HepG2 (cell line): Measurements from ENCODE around the gene POU6F2. TPM values are rescaled to one million over a fixed set of nuclear protein-coding genes. Genes with fewer than 3 reads are reported as not detected.

Source experiments
- ATAC-seq: fragments of 200-7000 bp; cut with Tn5 transposase; 3 replicates; pipeline ENCODE4 v1.9.1; 2020; ENCODE audit warnings: mild to moderate bottlenecking, moderate library complexity
- BruUV-seq: library from RNA; stranded (reverse); fragments of 400-500 nt; replicated peaks from 2 replicates; lab custom pipeline; 2021; lab: Mats Ljungman, UMichigan
- CTCF ChIA-PET: fragments of 300-600 bp; formaldehyde crosslinking; extraction: SDS; loops from one replicate; lab custom pipeline; 2021; ENCODE audit warnings: low total read pairs, inconsistent platforms, low intra/inter-chr PET ratio; lab: Yijun Ruan, JAX
- POLR2A ChIA-PET: fragments of 350-600 bp; sonication (Branson Sonifier 250); formaldehyde crosslinking; loops from one replicate; lab custom pipeline; 2020; ENCODE audit warnings: antibody characterized with exemption, inconsistent platforms; lab: Yijun Ruan, JAX
- DNase-seq: peaks from one replicate; pipeline ENCODE4 v3.0.0-alpha.2; 2015; ENCODE audit warnings: low spot score
- FAIRE-seq: peaks from 3 replicates; lab custom pipeline; 2011; peaks lifted over from hg19 to GRCh38; lab: Jason Lieb, UNC
- H2AFZ ChIP-seq: one replicate; pipeline ENCODE4 v1.6.1; 2011; ENCODE audit warnings: low read length, inconsistent platforms
- H3K27ac ChIP-seq: fragments of 300-600 bp; 3 replicates; pipeline ENCODE4 v1.8.0; 2011; ENCODE audit warnings: mixed run types, mild to moderate bottlenecking, mixed read lengths, low read length, inconsistent platforms; ENCODE audit not compliant: insufficient read depth; ENCODE audit errors: extremely low read length
- H3K27me3 ChIP-seq, 2 experiments: fragments of 200-600 bp in 1 of 2; 2 replicates in 1 of 2; 3 replicates in 1 of 2; pipeline versions ENCODE4 v1.6.0 to v1.8.0; 2011; ENCODE audit warnings: low read length in 2 of 2, mild to moderate bottlenecking in 2 of 2, moderate library complexity in 2 of 2, inconsistent platforms in 1 of 2; ENCODE audit not compliant: insufficient read depth in 2 of 2, control insufficient read depth in 1 of 2
- H3K36me3 ChIP-seq, 2 experiments: fragments of 200-600 bp in 1 of 2; replicated peaks in 1 of 2; 2 replicates in 1 of 2; 3 replicates in 1 of 2; pipeline versions ENCODE4 v1.5.1 to v1.8.0; 2011; ENCODE audit warnings: low read length in 2 of 2, inconsistent platforms in 1 of 2; ENCODE audit not compliant: insufficient read depth in 2 of 2, control insufficient read depth in 1 of 2
- H3K4me1 ChIP-seq: 2 replicates; pipeline ENCODE4 v1.5.1; 2012; ENCODE audit warnings: low read length, inconsistent platforms; ENCODE audit not compliant: insufficient read depth
- H3K4me2 ChIP-seq: 2 replicates; pipeline ENCODE4 v1.6.0; 2011; ENCODE audit warnings: low read depth, low read length, inconsistent platforms
- H3K4me3 ChIP-seq, 3 experiments: fragments of 200-600 bp in 1 of 3; sonication (generic), shearing (Covaris generic) in 1 of 3; replicated peaks in 1 of 3; 2 replicates each; pipeline ENCODE4 v1.5.1; 2011 to 2016; ENCODE audit warnings: low read length in 3 of 3, inconsistent platforms in 2 of 3, low read depth in 2 of 3, mild to moderate bottlenecking in 2 of 3, control low read depth in 1 of 3, mixed read lengths in 1 of 3; ENCODE audit not compliant: insufficient read depth in 1 of 3
- H3K79me2 ChIP-seq: one replicate; pipeline ENCODE4 v1.6.1; 2011; ENCODE audit warnings: low read length, inconsistent platforms; ENCODE audit not compliant: insufficient read depth
- H3K9ac ChIP-seq: 2 replicates; pipeline ENCODE4 v1.6.0; 2011; ENCODE audit warnings: mild to moderate bottlenecking, low read depth, low read length, inconsistent platforms; ENCODE audit not compliant: insufficient read depth
- H3K9me3 ChIP-seq: 2 replicates; pipeline ENCODE4 v1.5.1; 2012; ENCODE audit warnings: mild to moderate bottlenecking, low read length
- H4K20me1 ChIP-seq: 2 replicates; pipeline ENCODE4 v1.6.0; 2011; ENCODE audit warnings: inconsistent platforms, mild to moderate bottlenecking, low read length, moderate library complexity; ENCODE audit not compliant: insufficient read depth
- SIX1 ChIP-seq: sonication (generic); formaldehyde crosslinking; IDR thresholded peaks from 2 replicates; pipeline ENCODE4 v1.4.0; 2020; ENCODE audit warnings: missing genetic modification reagents, borderline replicate concordance
- ZNF20 ChIP-seq: sonication (generic); formaldehyde crosslinking; IDR thresholded peaks from 2 replicates; pipeline ENCODE4 v1.4.0; 2020; ENCODE audit warnings: mild to moderate bottlenecking, moderate library complexity, missing genetic modification reagents
- WGBS: methylation state at CpG from one replicate; pipeline ENCODE4 v1.1.6; 2017; ENCODE audit warnings: low lambda C conversion rate; 5-methylcytosine and 5-hydroxymethylcytosine counted together
- in situ Hi-C: cut with HindIII; loops from 2 replicates; pipeline ENCODE4 v1.10.0; 2017; ENCODE audit warnings: low pct_unique_long_range_greater_than_20kb; ENCODE audit not compliant: extremely low pct_ligation_motif_present
- intact Hi-C: fragments of 100-400 bp; cut with micrococcal nuclease; formaldehyde crosslinking; loops from one replicate; pipeline ENCODE4 v1.10.0; 2022; ENCODE audit not compliant: unreplicated experiment
- polyA plus RNA-seq, 8 experiments: library from polyadenylated mRNA; depleted of rRNA in 3 of 8; stranded (reverse) in 7 of 8; unstranded in 1 of 8; fragments of >200 nt; fragmentation: Illumina TruSeq in 4 of 8; extraction: Trizol in 4 of 8; gene quantifications; 2 replicates each; pipeline versions ENCODE4 v1.2.1 to v1.2.3, GENCODE V29; 2011 to 2016; ENCODE audit warnings: low read depth in 4 of 8, missing spikeins in 1 of 8, mixed read lengths in 1 of 8; ENCODE audit not compliant: insufficient read depth in 1 of 8
- total RNA-seq, 5 experiments: library from RNA; depleted of rRNA; stranded (reverse); fragments of >200 nt; fragmentation: Illumina TruSeq; extraction: Trizol; gene quantifications; 2 replicates each; pipeline ENCODE4 v1.2.3, GENCODE V29; 2016; ENCODE audit warnings: low read depth in 1 of 5
- TF ChIP-seq, protein P1 (sequence below): sonication (generic); formaldehyde crosslinking; IDR thresholded peaks from 2 replicates; pipeline ENCODE4 v1.4.0; 2020; ENCODE audit warnings: missing genetic modification reagents, mild to moderate bottlenecking, borderline replicate concordance
- TF ChIP-seq, protein P2 (sequence below): sonication (generic); formaldehyde crosslinking; IDR thresholded peaks from 2 replicates; pipeline ENCODE4 v1.5.1; 2020; ENCODE audit warnings: missing genetic modification reagents, mild to moderate bottlenecking, borderline replicate concordance
- TF ChIP-seq, protein P3 (sequence below): sonication (generic); formaldehyde crosslinking; conservative IDR thresholded peaks from 2 replicates; pipeline ENCODE4 v1.4.0; 2020; ENCODE audit warnings: mild to moderate bottlenecking, missing genetic modification reagents, moderate library complexity

POU6F2 gene
- total and polyA plus RNA-seq, 2 of the 13 experiments (the other 11 are each of a cell fraction or from before 2014, with no cell fraction given) = not detected

DNA sequence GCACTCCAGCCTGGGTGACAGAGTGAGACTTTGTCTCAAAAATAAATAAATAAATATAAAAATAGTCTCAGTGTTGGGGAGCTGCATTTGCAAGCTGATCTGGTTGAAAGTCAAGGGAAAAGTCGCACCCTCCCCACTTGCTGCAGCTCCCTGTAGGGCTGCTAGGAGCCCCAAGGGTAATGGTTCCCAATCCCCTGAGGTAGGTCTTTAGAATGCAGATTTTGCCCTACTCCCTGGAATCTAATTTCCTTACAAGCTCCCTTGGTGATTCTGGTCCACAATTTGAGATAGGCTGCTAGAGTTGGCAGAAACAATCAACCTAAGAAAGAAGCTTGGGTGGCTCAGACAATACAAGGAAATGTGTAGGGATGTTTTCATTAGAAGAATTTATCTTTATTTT, 356.0 kb downstream of the POU6F2 start:
- Histone ChIP-seq H3K36me3 (no peaks in the 10 kb centered on the region), H3K9ac (no peak overlapping the region), H3K4me1 (no peaks in the 10 kb centered on the region), H3K27ac (no peak overlapping the region), H3K4me3 (no peak overlapping the region), H3K4me2 (no peak overlapping the region), H4K20me1 (no peaks in the 10 kb centered on the region), H3K79me2 (no peaks in the 10 kb centered on the region), H3K9me3 (no peaks in the 10 kb centered on the region), H2AFZ (no peak overlapping the region), H3K27me3 (peaks cover 0 to 3% of the 10 kb centered on the region in 2 experiments; a peak in 1 of 5 replicates)
- ATAC-seq (no peak), DNase-seq (no peak), FAIRE-seq (no peak)
- no TSS peak for BruUV-seq
- TF ChIP-seq SIX1 (no peak), ZNF20 (no peak)
- TF ChIP-seq, protein P1, sequence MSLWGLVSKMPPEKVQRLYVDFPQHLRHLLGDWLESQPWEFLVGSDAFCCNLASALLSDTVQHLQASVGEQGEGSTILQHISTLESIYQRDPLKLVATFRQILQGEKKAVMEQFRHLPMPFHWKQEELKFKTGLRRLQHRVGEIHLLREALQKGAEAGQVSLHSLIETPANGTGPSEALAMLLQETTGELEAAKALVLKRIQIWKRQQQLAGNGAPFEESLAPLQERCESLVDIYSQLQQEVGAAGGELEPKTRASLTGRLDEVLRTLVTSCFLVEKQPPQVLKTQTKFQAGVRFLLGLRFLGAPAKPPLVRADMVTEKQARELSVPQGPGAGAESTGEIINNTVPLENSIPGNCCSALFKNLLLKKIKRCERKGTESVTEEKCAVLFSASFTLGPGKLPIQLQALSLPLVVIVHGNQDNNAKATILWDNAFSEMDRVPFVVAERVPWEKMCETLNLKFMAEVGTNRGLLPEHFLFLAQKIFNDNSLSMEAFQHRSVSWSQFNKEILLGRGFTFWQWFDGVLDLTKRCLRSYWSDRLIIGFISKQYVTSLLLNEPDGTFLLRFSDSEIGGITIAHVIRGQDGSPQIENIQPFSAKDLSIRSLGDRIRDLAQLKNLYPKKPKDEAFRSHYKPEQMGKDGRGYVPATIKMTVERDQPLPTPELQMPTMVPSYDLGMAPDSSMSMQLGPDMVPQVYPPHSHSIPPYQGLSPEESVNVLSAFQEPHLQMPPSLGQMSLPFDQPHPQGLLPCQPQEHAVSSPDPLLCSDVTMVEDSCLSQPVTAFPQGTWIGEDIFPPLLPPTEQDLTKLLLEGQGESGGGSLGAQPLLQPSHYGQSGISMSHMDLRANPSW (CRISPR knock-in tag) = no peak
- TF ChIP-seq, protein P2, sequence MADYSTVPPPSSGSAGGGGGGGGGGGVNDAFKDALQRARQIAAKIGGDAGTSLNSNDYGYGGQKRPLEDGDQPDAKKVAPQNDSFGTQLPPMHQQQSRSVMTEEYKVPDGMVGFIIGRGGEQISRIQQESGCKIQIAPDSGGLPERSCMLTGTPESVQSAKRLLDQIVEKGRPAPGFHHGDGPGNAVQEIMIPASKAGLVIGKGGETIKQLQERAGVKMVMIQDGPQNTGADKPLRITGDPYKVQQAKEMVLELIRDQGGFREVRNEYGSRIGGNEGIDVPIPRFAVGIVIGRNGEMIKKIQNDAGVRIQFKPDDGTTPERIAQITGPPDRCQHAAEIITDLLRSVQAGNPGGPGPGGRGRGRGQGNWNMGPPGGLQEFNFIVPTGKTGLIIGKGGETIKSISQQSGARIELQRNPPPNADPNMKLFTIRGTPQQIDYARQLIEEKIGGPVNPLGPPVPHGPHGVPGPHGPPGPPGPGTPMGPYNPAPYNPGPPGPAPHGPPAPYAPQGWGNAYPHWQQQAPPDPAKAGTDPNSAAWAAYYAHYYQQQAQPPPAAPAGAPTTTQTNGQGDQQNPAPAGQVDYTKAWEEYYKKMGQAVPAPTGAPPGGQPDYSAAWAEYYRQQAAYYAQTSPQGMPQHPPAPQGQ (CRISPR knock-in tag) = no peak
- TF ChIP-seq, protein P3, sequence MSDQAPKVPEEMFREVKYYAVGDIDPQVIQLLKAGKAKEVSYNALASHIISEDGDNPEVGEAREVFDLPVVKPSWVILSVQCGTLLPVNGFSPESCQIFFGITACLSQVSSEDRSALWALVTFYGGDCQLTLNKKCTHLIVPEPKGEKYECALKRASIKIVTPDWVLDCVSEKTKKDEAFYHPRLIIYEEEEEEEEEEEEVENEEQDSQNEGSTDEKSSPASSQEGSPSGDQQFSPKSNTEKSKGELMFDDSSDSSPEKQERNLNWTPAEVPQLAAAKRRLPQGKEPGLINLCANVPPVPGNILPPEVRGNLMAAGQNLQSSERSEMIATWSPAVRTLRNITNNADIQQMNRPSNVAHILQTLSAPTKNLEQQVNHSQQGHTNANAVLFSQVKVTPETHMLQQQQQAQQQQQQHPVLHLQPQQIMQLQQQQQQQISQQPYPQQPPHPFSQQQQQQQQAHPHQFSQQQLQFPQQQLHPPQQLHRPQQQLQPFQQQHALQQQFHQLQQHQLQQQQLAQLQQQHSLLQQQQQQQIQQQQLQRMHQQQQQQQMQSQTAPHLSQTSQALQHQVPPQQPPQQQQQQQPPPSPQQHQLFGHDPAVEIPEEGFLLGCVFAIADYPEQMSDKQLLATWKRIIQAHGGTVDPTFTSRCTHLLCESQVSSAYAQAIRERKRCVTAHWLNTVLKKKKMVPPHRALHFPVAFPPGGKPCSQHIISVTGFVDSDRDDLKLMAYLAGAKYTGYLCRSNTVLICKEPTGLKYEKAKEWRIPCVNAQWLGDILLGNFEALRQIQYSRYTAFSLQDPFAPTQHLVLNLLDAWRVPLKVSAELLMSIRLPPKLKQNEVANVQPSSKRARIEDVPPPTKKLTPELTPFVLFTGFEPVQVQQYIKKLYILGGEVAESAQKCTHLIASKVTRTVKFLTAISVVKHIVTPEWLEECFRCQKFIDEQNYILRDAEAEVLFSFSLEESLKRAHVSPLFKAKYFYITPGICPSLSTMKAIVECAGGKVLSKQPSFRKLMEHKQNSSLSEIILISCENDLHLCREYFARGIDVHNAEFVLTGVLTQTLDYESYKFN (CRISPR knock-in tag) = no peak
- intact Hi-C loops (no loop called here), in situ Hi-C loops (no loop called here)
- WGBS = 0% methylated on average over 1 of the region's 1 CpG
- CTCF ChIA-PET = no interaction called here
- POLR2A ChIA-PET = no interaction called here
